BLaER1 treated with 17β-estradiol and CSF1 and Interleukin-3, amounts not matched to agents 10 nM and 100 nM (cell line): ENCODE results near the gene NSMCE4A.
"Not testable (repeated sequence)": the region's sequence is repeated elsewhere in the genome, so short reads cannot be mapped to it uniquely, and the experiment has no call there.

ENCODE experiments used
- H3K27ac ChIP-seq, 11 experiments: shearing (Covaris generic); formaldehyde crosslinking; 2 replicates each; pipeline ENCODE4 v1.8.1; 2022
- H3K27me3 ChIP-seq, 11 experiments: shearing (Covaris generic); formaldehyde crosslinking; 2 replicates each; pipeline ENCODE4 v1.8.1; 2022
- H3K36me3 ChIP-seq, 11 experiments: shearing (Covaris generic); formaldehyde crosslinking; 2 replicates each; pipeline ENCODE4 v1.8.1; 2022
- H3K4me1 ChIP-seq, 10 experiments: shearing (Covaris generic); formaldehyde crosslinking; 2 replicates each; pipeline ENCODE4 v1.8.1; 2022
- H3K4me2 ChIP-seq, 11 experiments: shearing (Covaris generic); formaldehyde crosslinking; 2 replicates each; pipeline ENCODE4 v1.8.1; 2022
- H3K4me3 ChIP-seq, 10 experiments: shearing (Covaris generic); formaldehyde crosslinking; 2 replicates each; pipeline ENCODE4 v1.8.1; 2022
- H3K9ac ChIP-seq, 11 experiments: shearing (Covaris generic); formaldehyde crosslinking; 2 replicates each; pipeline ENCODE4 v1.8.1; 2022
- H3K9me3 ChIP-seq, 11 experiments: shearing (Covaris generic); formaldehyde crosslinking; replicated peaks in 1 of 11; 2 replicates each; pipeline ENCODE4 v1.8.1; 2022
- H4K20me1 ChIP-seq, 11 experiments: shearing (Covaris generic); formaldehyde crosslinking; 2 replicates each; pipeline ENCODE4 v1.8.1; 2022
- Cebpa-rat ChIP-seq, 11 experiments: shearing (Covaris generic); IDR thresholded peaks; 2 replicates each; pipeline ENCODE4 v1.8.1; 2022

Gene NSMCE4A

DNA sequence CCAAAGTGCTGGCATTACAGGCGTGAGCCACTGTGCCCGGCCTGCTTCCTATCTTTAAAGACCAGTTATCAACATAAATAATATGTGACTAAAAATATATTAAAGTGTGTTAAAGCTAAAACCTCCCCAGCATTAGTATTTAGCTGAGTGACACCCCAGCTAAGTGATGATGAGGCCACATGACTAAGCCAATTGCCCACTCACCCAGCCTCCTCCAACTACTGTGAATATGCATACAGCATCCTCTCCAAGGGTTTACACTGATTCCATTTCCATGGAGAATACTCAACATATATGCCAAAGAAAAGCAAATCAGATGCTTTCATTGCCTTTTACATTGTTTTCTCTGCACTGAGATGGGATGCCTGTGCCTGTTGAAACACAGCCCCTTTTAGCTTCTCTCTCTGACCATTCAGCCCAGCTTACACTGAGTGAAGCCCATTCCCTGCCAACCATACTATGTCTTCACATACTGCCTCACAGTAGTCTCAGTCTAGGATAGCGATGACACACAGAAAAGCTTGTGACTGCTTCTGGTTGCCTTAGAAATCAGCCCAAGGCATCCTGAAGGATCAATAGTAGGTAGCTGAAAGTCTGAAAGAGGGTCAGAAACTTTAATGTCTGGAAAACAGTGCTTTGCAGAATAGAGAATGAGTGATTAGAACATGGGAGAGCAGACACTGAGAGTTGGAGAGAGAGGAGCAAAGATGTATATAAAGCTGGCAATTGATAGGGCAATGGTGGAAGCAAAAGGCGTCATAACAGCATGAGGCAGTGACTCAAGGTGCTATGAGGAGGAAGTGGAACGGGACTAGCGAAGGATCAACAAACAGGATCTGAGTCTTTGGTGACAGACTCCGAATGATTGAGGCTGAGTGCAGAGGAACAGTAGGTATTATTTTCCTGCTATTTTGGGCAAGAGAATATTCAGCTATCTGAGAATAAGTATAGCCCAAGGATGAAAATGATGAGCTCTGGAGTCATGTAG, 27.4 kb downstream of the NSMCE4A start:
- Histone ChIP-seq H3K9ac (no peak overlapping the region), H3K9me3 (peaks cover 0 to 8% (median 0%) of the 10 kb centered on the region in 11 experiments; a peak in 3 of 22 replicates), H3K27ac (no peak overlapping the region; a peak in 1 of 22 replicates), H4K20me1 (no peaks in the 10 kb centered on the region), H3K27me3 (no peaks in the 10 kb centered on the region), H3K4me2 (no peak overlapping the region), H3K36me3 (peaks cover 0 to 13% (median 6%) of the 10 kb centered on the region in 11 experiments; a peak in 10 of 22 replicates), H3K4me1 (peaks cover 7 to 49% (median 24%) of the 10 kb centered on the region in 10 experiments), H3K4me3 (no peak overlapping the region)
- TF ChIP-seq Cebpa-rat (IDR thresholded peaks at IDR 0.05), result no peak

DNA sequence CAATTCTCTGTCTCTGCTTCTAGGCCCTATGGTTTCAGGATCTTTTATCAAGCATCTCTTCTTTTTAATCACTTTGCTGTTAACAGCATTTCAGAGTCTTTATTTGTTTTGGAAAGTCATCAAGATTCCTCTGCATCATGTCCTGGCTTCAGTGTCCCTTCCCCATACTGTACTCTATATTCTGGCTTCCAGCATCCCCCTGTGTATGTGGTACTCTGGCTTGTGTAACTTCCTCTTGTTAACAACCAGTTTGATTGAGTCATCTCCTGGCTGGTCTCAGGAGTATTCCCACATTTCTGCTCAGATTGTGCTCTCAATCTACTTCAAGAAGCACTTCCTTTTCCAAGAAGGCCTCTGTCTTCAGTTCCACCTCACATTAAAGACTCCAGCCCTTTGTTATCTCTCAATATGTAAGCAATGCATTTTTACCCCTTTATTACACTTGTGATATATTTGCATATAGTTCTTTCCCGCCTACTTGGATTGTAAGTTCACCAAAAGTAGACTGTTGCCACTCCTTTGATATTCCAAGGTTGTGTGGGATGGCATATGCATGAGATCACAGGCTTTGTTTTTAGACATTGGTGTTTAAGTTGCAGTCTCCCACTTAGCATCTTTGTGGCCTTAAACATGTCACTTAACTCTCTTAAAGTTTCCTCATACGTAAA, 32.1 kb downstream of the NSMCE4A start:
- H3K27ac ChIP-seq, result peak overlapping the region in 9 of 11 experiments; percentile 50 to 86 (median 79); a peak in 18 of 22 replicates
- H3K27me3 ChIP-seq, result no peaks in the 10 kb centered on the region
- no peak overlapping the region; a peak in 2 of 20 replicates for H3K4me3 ChIP-seq
- peaks cover 14 to 49% (median 34%) of the 10 kb centered on the region in 10 experiments for H3K4me1 ChIP-seq
- peaks cover 0 to 11% (median 0%) of the 10 kb centered on the region in 11 experiments; a peak in 3 of 22 replicates for H3K36me3 ChIP-seq
- peak in 9 of 11 experiments; percentile 40 to 83 (median 69); a peak in 14 of 22 replicates for TF ChIP-seq Cebpa-rat (IDR thresholded peaks at IDR 0.05)
- H4K20me1 ChIP-seq, result no peaks in the 10 kb centered on the region
- peak overlapping the region in 7 of 11 experiments; percentile 46 to 71 (median 67); a peak in 14 of 22 replicates for H3K9ac ChIP-seq
- H3K9me3 ChIP-seq, result peaks cover 0 to 33% (median 23%) of the 10 kb centered on the region in 11 experiments; a peak in 15 of 22 replicates
- peak overlapping the region; percentile 35 to 85 (median 67) for H3K4me2 ChIP-seq

- no peaks in the 10 kb centered on the region for H4K20me1 ChIP-seq
- H3K36me3 ChIP-seq, result peaks cover 0 to 10% (median 0%) of the 10 kb centered on the region in 11 experiments; a peak in 3 of 22 replicates
- H3K9me3 ChIP-seq, result peaks cover 0 to 33% (median 23%) of the 10 kb centered on the region in 11 experiments; a peak in 15 of 22 replicates
- peak overlapping the region in 2 of 11 experiments; percentile 50 to 67; a peak in 2 of 22 replicates for H3K9ac ChIP-seq
- peak overlapping the region in 1 of 10 experiments; percentile 17; a peak in 2 of 20 replicates for H3K4me3 ChIP-seq
- TF ChIP-seq Cebpa-rat (IDR thresholded peaks at IDR 0.05), result no peak; a peak in 1 of 22 replicates
- no peaks in the 10 kb centered on the region for H3K27me3 ChIP-seq
- H3K27ac ChIP-seq, result peak overlapping the region in 9 of 11 experiments; percentile 50 to 86 (median 79); a peak in 17 of 22 replicates
- H3K4me1 ChIP-seq, result peaks cover 14 to 40% (median 31%) of the 10 kb centered on the region in 10 experiments
- peak overlapping the region in 8 of 11 experiments; percentile 11 to 85 (median 65); a peak in 12 of 22 replicates for H3K4me2 ChIP-seq
These were observed 33.5 kb downstream of the NSMCE4A start for GRCh38 chr10:121941532-121941931.

DNA sequence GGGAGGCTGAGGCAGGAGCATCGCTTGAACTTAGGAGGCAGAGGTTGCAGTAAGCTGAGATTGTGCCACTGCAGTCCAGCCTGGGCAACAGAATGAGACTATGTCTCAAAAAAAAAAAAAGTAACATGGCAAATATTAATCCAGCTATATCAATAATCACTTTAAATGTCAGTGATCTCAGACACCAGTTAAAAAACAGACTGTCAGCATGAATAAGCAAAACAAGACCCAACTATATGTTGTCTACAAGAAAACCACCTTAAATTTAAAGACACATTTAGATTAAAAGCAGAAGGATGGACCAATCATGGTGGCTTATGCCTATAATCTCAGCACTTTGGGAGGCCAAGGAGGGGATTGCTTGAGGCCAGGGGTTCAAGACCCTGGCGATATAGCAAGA, 38.7 kb downstream of the NSMCE4A start:
- Histone ChIP-seq H3K27ac (peak overlapping the region in 1 of 11 experiments; percentile 7; a peak in 1 of 22 replicates), H3K9me3 (peaks cover 0 to 21% (median 15%) of the 10 kb centered on the region in 11 experiments; a peak in 15 of 22 replicates), H3K36me3 (peaks cover 0 to 24% (median 0%) of the 10 kb centered on the region in 11 experiments; a peak in 5 of 22 replicates), H3K4me3 (no peak overlapping the region), H4K20me1 (no peaks in the 10 kb centered on the region), H3K4me1 (peaks cover 5 to 20% (median 13%) of the 10 kb centered on the region in 10 experiments; a peak in 17 of 20 replicates), H3K4me2 (0 out of 22 replicates have a peak overlapping the region, but pooled peaks of 1 of the 11 experiments have one; percentile 43), H3K27me3 (no peaks in the 10 kb centered on the region), H3K9ac (no peak overlapping the region)
- TF ChIP-seq Cebpa-rat (IDR thresholded peaks at IDR 0.05), result no peak

DNA sequence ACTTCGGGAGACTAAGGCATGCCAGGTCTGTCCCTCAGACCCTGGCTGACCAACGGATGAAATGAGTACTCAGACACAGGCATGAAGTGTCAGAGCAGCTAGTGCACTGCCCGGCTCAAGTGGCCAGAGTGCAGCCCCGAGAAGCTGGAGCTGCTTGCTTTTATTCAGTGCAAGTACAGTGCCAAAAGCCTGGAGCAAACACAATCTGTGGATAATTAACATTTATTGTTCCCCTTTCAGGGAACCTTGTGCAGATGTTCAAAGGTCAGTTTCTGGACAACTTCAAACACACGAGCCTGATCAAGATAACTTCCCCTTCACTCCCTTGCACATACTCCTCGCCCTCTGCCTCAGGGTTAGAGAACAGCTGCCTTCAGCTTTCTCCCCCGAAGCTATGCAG, 39.3 kb downstream of the NSMCE4A start:
- no peak for TF ChIP-seq Cebpa-rat (IDR thresholded peaks at IDR 0.05)
- Histone ChIP-seq H3K27ac (peak overlapping the region in 2 of 11 experiments; percentile 2 to 7; a peak in 2 of 22 replicates), H3K9ac (no peak overlapping the region), H3K4me2 (peak overlapping the region in 5 of 11 experiments; percentile 21 to 57 (median 25); a peak in 9 of 22 replicates), H3K27me3 (no peaks in the 10 kb centered on the region), H3K4me3 (no peak overlapping the region), H3K9me3 (peaks cover 0 to 15% (median 9%) of the 10 kb centered on the region in 11 experiments; a peak in 14 of 22 replicates), H4K20me1 (no peaks in the 10 kb centered on the region), H3K36me3 (peaks cover 0 to 18% (median 0%) of the 10 kb centered on the region in 11 experiments; a peak in 4 of 22 replicates), H3K4me1 (peaks cover 7 to 25% (median 14%) of the 10 kb centered on the region in 10 experiments; a peak in 16 of 20 replicates)

- not testable (repeated sequence) for H3K27me3 ChIP-seq, H3K9ac ChIP-seq, H3K9me3 ChIP-seq, H3K4me3 ChIP-seq, H4K20me1 ChIP-seq
- peaks cover 0 to 13% (median 0%) of the 10 kb centered on the region in 11 experiments; a peak in 4 of 22 replicates for H3K36me3 ChIP-seq
- peak overlapping the region in 2 of 11 experiments; percentile 10 to 16; a peak in 2 of 22 replicates for H3K27ac ChIP-seq
- peak overlapping the region in 9 of 11 experiments; percentile 80 to 91 (median 87); a peak in 17 of 22 replicates for H3K4me2 ChIP-seq
- peaks cover 28 to 46% (median 36%) of the 10 kb centered on the region in 10 experiments for H3K4me1 ChIP-seq
These were observed 44.5 kb downstream of the NSMCE4A start for GRCh38 chr10:121930268-121931085.

GRCh38 chr10:121929585-121930267, 45.3 kb downstream of the NSMCE4A start:
- Histone ChIP-seq H3K36me3 (peaks cover 0 to 13% (median 0%) of the 10 kb centered on the region in 11 experiments; a peak in 4 of 22 replicates), H3K27ac (peak overlapping the region in 4 of 11 experiments; percentile 7 to 98 (median 27); a peak in 3 of 22 replicates), H3K4me2 (peak overlapping the region; percentile 80 to 91 (median 87); a peak in 20 of 22 replicates), H3K4me1 (peaks cover 28 to 46% (median 35%) of the 10 kb centered on the region in 10 experiments), H4K20me1 (peaks cover 0 to 13% (median 0%) of the 10 kb centered on the region in 11 experiments; a peak in 2 of 22 replicates), H3K9ac (peak overlapping the region in 3 of 11 experiments; percentile 24 to 99 (median 96); a peak in 4 of 22 replicates), H3K4me3 (peak overlapping the region in 1 of 10 experiments; percentile 95; a peak in 1 of 20 replicates)
- not testable (repeated sequence) for H3K9me3 ChIP-seq, H3K27me3 ChIP-seq
